ENCODE data around the gene ID3. TPM values are rescaled to one million over a fixed set of nuclear protein-coding genes. Genes with fewer than 3 reads are reported as not detected.

Gene ID3
- total RNA-seq, 2 experiments from 2014 or later, result 14.7 to 14.8 TPM

Other genes starting within 250 kb of the ID3 start
- gene HNRNPR, start 215.2 kb downstream of the ID3 start, total RNA-seq, result 100 to 1,000 TPM; 175 to 179 TPM
- gene ZNF436, start 189.7 kb downstream of the ID3 start, total RNA-seq, result 1 to 10 TPM; 6.1 to 6.8 TPM
- gene TCEA3, start 134.8 kb downstream of the ID3 start, total RNA-seq, result 1 to 10 TPM; 1.2 to 1.7 TPM
- gene ASAP3, start 75.3 kb downstream of the ID3 start, total RNA-seq, result under 1 TPM; 0.43 to 0.63 TPM
- 10 to 100 TPM; 93.4 to 98.9 TPM for gene E2F2, start 28.3 kb downstream of the ID3 start, total RNA-seq
- 1,000 to 10,000 TPM; 1,074 to 1,084 TPM for gene RPL11, start 132.3 kb upstream of the ID3 start, total RNA-seq
- gene ELOA, start 184.0 kb upstream of the ID3 start, total RNA-seq, result 10 to 100 TPM; 34.1 to 35.2 TPM
- gene PITHD1, start 218.9 kb upstream of the ID3 start, total RNA-seq, result 10 to 100 TPM; 50.0 to 51.6 TPM
- gene LYPLA2, start 231.6 kb upstream of the ID3 start, total RNA-seq, result 10 to 100 TPM; 76.1 to 80.8 TPM
- gene GALE, start 241.3 kb upstream of the ID3 start, total RNA-seq, result 10 to 100 TPM; 33.5 to 37.6 TPM